Fibroblast of lung (primary cell): ENCODE data around the gene BCL2.

Experiments used
- EZH2 ChIP-seq: IDR thresholded peaks from 2 replicates; pipeline ENCODE4 v1.5.1; 2012; ENCODE audit warnings: low read length, control low read depth, mild to moderate bottlenecking; ENCODE audit errors: missing control alignments
- TF ChIP-seq, protein P1 (sequence below), 2 donors: IDR thresholded peaks in 1 of 2; conservative IDR thresholded peaks in 1 of 2; 1 replicate in 1 of 2; 2 replicates in 1 of 2; pipeline ENCODE4 v1.5.1; 2011 to 2012; ENCODE audit warnings: low read length in 2 of 2, control low read depth in 1 of 2, inconsistent platforms in 1 of 2, low read depth in 1 of 2, mild to moderate bottlenecking in 1 of 2

DNA sequence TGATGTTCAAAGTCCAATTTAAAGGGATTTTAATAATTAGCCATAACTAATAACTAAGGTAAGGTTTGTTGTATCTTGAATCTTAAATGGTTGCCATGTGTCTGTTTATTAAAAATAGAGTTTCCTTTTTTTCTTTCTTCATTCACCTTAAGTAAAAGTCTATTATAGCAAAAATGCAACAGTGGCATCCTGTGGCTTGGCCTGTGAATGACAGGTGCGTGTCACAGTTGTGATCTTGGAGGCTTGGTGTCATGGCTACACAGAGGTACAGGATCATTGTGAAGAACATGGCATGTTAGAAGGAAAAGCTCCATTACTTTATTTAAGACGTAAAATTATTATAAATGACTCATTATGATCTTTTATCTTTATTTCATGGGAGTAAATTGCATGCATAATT lies 246.1 kb downstream of the BCL2 start:
- TF ChIP-seq, protein P1, sequence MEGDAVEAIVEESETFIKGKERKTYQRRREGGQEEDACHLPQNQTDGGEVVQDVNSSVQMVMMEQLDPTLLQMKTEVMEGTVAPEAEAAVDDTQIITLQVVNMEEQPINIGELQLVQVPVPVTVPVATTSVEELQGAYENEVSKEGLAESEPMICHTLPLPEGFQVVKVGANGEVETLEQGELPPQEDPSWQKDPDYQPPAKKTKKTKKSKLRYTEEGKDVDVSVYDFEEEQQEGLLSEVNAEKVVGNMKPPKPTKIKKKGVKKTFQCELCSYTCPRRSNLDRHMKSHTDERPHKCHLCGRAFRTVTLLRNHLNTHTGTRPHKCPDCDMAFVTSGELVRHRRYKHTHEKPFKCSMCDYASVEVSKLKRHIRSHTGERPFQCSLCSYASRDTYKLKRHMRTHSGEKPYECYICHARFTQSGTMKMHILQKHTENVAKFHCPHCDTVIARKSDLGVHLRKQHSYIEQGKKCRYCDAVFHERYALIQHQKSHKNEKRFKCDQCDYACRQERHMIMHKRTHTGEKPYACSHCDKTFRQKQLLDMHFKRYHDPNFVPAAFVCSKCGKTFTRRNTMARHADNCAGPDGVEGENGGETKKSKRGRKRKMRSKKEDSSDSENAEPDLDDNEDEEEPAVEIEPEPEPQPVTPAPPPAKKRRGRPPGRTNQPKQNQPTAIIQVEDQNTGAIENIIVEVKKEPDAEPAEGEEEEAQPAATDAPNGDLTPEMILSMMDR (conservative IDR thresholded peaks at IDR 0.05 in 1 of 2, IDR thresholded peaks at IDR 0.05 in 1 of 2; ENCODE audit: low read depth in 1 of 2, low read length in 2 of 2): no peak
- TF ChIP-seq EZH2: no peak
